Adrenal gland (tissue), 12 donors: ENCODE data around the gene TRIM47. TPM values are rescaled to one million over a fixed set of nuclear protein-coding genes. Genes with fewer than 3 reads are reported as not detected.
A peak's percentile ranks its signal among the peaks of the same experiment; 100 is the strongest.

Experiments
- DNase-seq, 7 donors: peaks; one replicate each; pipeline ENCODE4 v3.0.0-alpha.2; 2019 to 2020
- H3K27ac ChIP-seq, 5 donors: fragments of 200-600 bp; sonication (generic) in 4 of 5; 1 replicate in 3 of 5; 2 replicates in 2 of 5; pipeline versions ENCODE4 v1.5.1 to v1.8.0; 2016 to 2020; ENCODE audit warnings: mild to moderate bottlenecking in 1 of 5
- H3K27me3 ChIP-seq: fragments of 200-600 bp; 2 replicates; pipeline ENCODE4 v1.8.0; 2021
- H3K36me3 ChIP-seq, 2 donors: fragments of 200-600 bp; replicated peaks in 1 of 2; 1 replicate in 1 of 2; 2 replicates in 1 of 2; pipeline versions ENCODE4 v1.5.1 to v1.8.0; 2018 to 2022
- H3K4me1 ChIP-seq, 2 donors: fragments of 200-600 bp; replicated peaks in 1 of 2; 1 replicate in 1 of 2; 2 replicates in 1 of 2; pipeline versions ENCODE4 v1.5.1 to v1.8.0; 2018 to 2021
- H3K4me3 ChIP-seq, 4 donors: fragments of 200-600 bp; sonication (generic) in 3 of 4; one replicate each; pipeline ENCODE4 v1.5.1; 2016 to 2018
- H3K9me3 ChIP-seq, 3 donors: fragments of 200-600 bp; sonication (generic) in 1 of 3; replicated peaks in 1 of 3; 1 replicate in 2 of 3; 2 replicates in 1 of 3; pipeline versions ENCODE4 v1.5.1 to v1.8.0; 2016 to 2021
- POLR2A ChIP-seq, 2 donors: fragments of 450-650 bp; IDR thresholded peaks; one replicate each; pipeline ENCODE4 v1.6.1; 2017; ENCODE audit warnings: antibody characterized with exemption in 2 of 2, mild to moderate bottlenecking in 2 of 2, moderate library complexity in 1 of 2
- WGBS, 4 donors: extraction: QIAGEN DNeasy Blood & Tissue Kit in 2 of 4; methylation state at CpG; one replicate each; pipeline versions ENCODE4 v1.1.5 to v1.1.7; 2013 to 2017; 5-methylcytosine and 5-hydroxymethylcytosine counted together
- intact Hi-C, 2 donors: fragments of 100-400 bp; cut with DNase I; formaldehyde crosslinking; loops; one replicate each; pipeline versions ENCODE4 v1.14.1 to v1.15.0; 2022 to 2023
- polyA plus RNA-seq, 3 donors: library from polyadenylated mRNA; stranded (reverse); fragments of 200-250 nt in 2 of 3; fragments of 350-450 nt in 1 of 3; fragmentation: Illumina TruSeq in 1 of 3; extraction: RNeasy Lipid Tissue Mini Kit (QIAGEN cat#74804) in 1 of 3; gene quantifications; one replicate each; pipeline ENCODE4 v1.2.3, GENCODE V29; 2013 to 2014
- total RNA-seq, 9 donors: library from RNA; depleted of rRNA in 4 of 9; stranded (reverse); fragments of >200 nt in 4 of 9; fragments of 120-200 nt in 1 of 9; fragmentation: NEBNext Ultra II Directional in 1 of 9; extraction: Animal tissue kit (Norgen Biotek cat#: 25700) in 1 of 9; gene quantifications; one replicate each; pipeline versions ENCODE4 v1.1.0 to v1.2.4, GENCODE V29; 2013 to 2023
- TF ChIP-seq, protein P1 (sequence below), 6 experiments: fragments of 450-650 bp in 4 of 6; fragments of 200-600 bp in 2 of 6; sonication (generic) in 1 of 6; IDR thresholded peaks; 1 replicate in 5 of 6; 2 replicates in 1 of 6; pipeline versions ENCODE4 v1.5.1 to v1.8.0; 2016 to 2021; ENCODE audit warnings: antibody characterized with exemption in 6 of 6, mild to moderate bottlenecking in 2 of 6, moderate library complexity in 1 of 6
- donor health status: healthy with polysubstance abuse.
- donor health status: Bipolar disorder and iron deficiency.
- donor health status: DM: yes; HTN: yes; CAD: no.
- donor health status: DM: no; HTN: no; CAD: no.
- donor health status: DM: no; HTN: no; CAD: no.
- donor health status: DM: yes; HTN: yes; CAD: no.

Gene TRIM47
- total and polyA plus RNA-seq, 12 donors, result 2.8 to 66.1 (median 24.5) TPM

DNA sequence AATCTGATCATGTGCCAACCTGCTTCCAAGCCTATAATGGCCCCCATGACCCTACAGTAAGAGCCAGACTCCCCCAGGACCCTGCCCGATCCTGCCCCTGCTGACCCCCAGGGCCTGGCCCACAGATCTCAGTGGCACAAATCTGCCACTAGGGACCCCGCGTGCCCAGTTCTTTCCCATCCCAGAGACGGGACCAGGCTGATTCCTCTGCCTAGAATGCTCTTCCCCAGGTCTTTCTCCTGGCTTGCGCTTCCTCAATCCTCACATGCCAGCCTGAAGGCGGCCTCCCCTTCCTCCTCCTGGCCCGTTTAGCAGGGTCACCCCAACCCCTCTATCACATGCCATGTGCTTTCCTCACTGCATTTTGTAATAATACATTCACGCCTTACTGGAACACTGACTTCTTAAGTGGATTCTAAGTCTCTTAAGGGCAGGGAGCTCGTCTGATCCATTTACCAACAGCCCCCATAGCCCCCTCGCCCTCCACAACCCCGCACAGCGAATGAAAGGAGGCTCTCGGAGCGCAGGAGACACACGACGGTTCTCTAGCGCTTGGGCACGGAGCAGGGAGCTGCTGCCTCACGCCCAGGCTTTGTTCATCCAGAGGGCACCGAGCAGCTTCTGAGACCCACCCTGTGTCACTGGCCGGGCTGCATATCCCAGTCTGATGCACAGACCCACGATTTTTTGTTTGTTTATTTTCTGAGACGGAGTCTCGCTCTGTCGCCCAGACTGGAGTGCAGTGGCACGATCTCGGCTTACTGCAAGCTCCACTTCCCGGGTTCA, 17.2 kb upstream of the TRIM47 start:
- H3K27me3 ChIP-seq, result no peaks in the 10 kb centered on the region
- 49 to 53% (median 53%) methylated on average over 24 to 28 of the region's 28 CpGs for WGBS, 4 donors
- peak overlapping the region in 2 of 4 donors; percentile 61 to 84 for H3K4me3 ChIP-seq
- H3K9me3 ChIP-seq, result no peaks in the 10 kb centered on the region
- H3K27ac ChIP-seq, result peak overlapping the region in 4 of 5 donors; percentile 81 to 96 (median 88)
- intact Hi-C loops, result loop anchor here in 1 of 2 donors (10.0 kb wide), 1 partner anchor 121 kb away; a partner anchor contains a TSS
- DNase-seq, result peak in 2 of 7 donors; percentile 22 to 24
- peaks cover 11 to 22% of the 10 kb centered on the region in 2 donors for H3K4me1 ChIP-seq
- peaks cover 0 to 34% of the 10 kb centered on the region in 2 donors for H3K36me3 ChIP-seq
- no peak for TF ChIP-seq POLR2A (IDR thresholded peaks at IDR 0.05)
- TF ChIP-seq, protein P1, sequence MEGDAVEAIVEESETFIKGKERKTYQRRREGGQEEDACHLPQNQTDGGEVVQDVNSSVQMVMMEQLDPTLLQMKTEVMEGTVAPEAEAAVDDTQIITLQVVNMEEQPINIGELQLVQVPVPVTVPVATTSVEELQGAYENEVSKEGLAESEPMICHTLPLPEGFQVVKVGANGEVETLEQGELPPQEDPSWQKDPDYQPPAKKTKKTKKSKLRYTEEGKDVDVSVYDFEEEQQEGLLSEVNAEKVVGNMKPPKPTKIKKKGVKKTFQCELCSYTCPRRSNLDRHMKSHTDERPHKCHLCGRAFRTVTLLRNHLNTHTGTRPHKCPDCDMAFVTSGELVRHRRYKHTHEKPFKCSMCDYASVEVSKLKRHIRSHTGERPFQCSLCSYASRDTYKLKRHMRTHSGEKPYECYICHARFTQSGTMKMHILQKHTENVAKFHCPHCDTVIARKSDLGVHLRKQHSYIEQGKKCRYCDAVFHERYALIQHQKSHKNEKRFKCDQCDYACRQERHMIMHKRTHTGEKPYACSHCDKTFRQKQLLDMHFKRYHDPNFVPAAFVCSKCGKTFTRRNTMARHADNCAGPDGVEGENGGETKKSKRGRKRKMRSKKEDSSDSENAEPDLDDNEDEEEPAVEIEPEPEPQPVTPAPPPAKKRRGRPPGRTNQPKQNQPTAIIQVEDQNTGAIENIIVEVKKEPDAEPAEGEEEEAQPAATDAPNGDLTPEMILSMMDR (IDR thresholded peaks at IDR 0.05), result peak in 2 of 6 experiments; percentile 25 to 27

DNA sequence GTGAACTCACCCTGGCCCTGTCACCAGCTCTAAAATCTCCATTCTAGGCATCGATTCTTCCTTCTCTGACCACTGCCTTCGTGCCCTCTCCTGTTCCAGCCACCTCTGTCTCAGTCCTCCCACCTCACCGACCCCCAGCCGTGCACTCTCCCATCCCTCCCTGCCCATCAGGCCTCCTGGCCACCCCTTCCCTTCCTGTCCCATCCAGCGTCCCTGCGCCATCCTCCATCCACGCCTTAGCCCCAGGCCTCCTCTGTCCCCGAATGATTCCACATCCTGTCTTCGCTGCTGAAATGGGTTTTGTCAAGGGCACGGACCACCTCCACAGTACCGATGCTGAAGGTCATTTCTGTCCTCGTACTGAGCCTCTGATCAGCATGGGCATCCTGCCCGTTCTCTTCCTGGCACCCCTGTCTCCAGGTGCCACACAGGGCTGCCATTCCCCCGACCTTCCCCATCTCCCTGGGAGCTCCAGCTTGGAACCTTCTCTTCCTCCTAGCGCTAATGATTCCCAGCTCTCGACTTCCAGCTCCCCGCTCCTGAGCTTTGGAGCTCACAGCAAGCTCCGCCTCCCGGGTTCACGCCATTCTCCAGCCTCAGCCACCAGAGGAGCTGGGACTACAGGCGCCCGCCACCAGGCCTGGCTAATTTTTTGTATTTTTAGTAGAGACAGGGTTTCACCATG, 15.8 kb upstream of the TRIM47 start:
- H3K4me1 ChIP-seq, result peaks cover 11 to 22% of the 10 kb centered on the region in 2 donors
- intact Hi-C loops, result loop anchor here in 1 of 2 donors (10.0 kb wide), 1 partner anchor 119 kb away; a partner anchor contains a TSS
- TF ChIP-seq, protein P1 (IDR thresholded peaks at IDR 0.05), result no peak
- no peak for TF ChIP-seq POLR2A (IDR thresholded peaks at IDR 0.05)
- WGBS, 4 donors, result 74 to 81% (median 80%) methylated on average over 22 of the region's 22 CpGs
- peak in 1 of 7 donors; percentile 16 for DNase-seq
- no peaks in the 10 kb centered on the region for H3K27me3 ChIP-seq
- no peak overlapping the region for H3K27ac ChIP-seq
- H3K36me3 ChIP-seq, result peaks cover 0 to 21% of the 10 kb centered on the region in 2 donors
- H3K9me3 ChIP-seq, result no peaks in the 10 kb centered on the region
- H3K4me3 ChIP-seq, result no peak overlapping the region

DNA sequence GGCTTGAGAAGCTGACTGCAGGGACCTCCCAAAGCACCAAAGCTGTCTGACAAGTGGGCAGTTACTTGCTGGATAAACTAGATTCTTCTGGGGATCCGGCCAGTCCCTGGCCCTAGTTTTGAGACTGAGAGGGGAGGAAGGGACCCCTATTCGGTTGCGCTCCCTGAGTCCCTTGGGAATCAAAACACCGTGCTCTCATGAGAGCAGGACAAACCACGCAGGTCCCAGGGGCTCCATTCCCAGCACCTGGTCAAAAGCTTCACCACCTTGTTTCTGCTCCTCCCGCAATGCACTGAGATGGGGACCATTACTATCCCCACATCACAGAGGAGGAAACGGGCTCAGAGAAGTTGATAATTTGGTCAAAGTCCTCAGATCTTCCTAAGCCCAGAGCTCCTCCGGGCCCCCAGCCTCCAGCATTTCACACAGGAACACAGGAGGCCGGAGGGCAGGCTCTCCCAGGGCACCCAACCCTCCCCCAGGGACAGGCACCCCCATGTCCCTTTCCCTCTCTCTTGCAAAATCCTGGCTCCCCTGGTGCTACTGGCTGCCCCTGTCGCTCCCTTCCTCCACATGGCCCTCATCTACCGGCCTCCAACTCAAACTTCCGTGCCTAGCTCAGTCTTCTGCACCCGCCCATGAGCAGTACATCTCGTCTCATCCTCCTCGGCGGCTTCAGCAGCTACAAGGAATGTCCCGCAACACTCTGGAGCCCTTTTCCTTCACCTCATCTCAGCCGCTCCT, 15.1 kb upstream of the TRIM47 start:
- 90 to 96% (median 91%) methylated on average over 15 to 18 of the region's 18 CpGs for WGBS, 4 donors
- intact Hi-C loops, result loop anchor here in 1 of 2 donors (10.0 kb wide), 1 partner anchor 119 kb away; a partner anchor contains a TSS
- no peaks in the 10 kb centered on the region for H3K27me3 ChIP-seq
- H3K9me3 ChIP-seq, result no peaks in the 10 kb centered on the region
- no peak for DNase-seq
- peaks cover 11 to 22% of the 10 kb centered on the region in 2 donors for H3K4me1 ChIP-seq
- H3K4me3 ChIP-seq, result no peak overlapping the region
- TF ChIP-seq, protein P1 (IDR thresholded peaks at IDR 0.05), result no peak
- TF ChIP-seq POLR2A (IDR thresholded peaks at IDR 0.05), result no peak
- no peak overlapping the region for H3K27ac ChIP-seq
- H3K36me3 ChIP-seq, result peaks cover 0 to 14% of the 10 kb centered on the region in 2 donors
